Prostate gland (tissue), 2 donors: ENCODE results near the gene SAMD4A. TPM values are rescaled to one million over a fixed set of nuclear protein-coding genes. Genes with fewer than 3 reads are reported as not detected.

Source experiments
- DNase-seq: peaks from one replicate; pipeline ENCODE4 v3.0.0-alpha.2; 2019; ENCODE audit warnings: low spot score
- H3K27ac ChIP-seq, 2 donors: fragments of 200-600 bp; sonication (generic); 2 replicates each; pipeline ENCODE4 v1.5.1; 2017 to 2019
- H3K27me3 ChIP-seq: fragments of 200-600 bp; sonication (generic); replicated peaks from 2 replicates; pipeline ENCODE4 v1.5.1; 2019; ENCODE audit not compliant: insufficient read depth
- H3K36me3 ChIP-seq, 2 donors: fragments of 200-600 bp; sonication (generic); 1 replicate in 1 of 2; 2 replicates in 1 of 2; pipeline versions ENCODE4 v1.5.1 to v1.8.1; 2017 to 2019
- H3K4me1 ChIP-seq: fragments of 200-600 bp; sonication (generic); replicated peaks from 2 replicates; pipeline ENCODE4 v1.5.1; 2019
- H3K4me3 ChIP-seq, 2 donors: fragments of 200-600 bp; sonication (generic); 2 replicates each; pipeline ENCODE4 v1.5.1; 2017 to 2019
- H3K9me3 ChIP-seq: fragments of 200-600 bp; sonication (generic); 2 replicates; pipeline ENCODE4 v1.5.1; 2017
- POLR2A ChIP-seq: fragments of 450-650 bp; IDR thresholded peaks from one replicate; pipeline ENCODE4 v1.6.1; 2016; ENCODE audit warnings: antibody characterized with exemption, mild to moderate bottlenecking
- POLR2AphosphoS5 ChIP-seq: sonication (generic); formaldehyde crosslinking; IDR thresholded peaks from one replicate; pipeline ENCODE4 v1.6.1; 2017; ENCODE audit warnings: antibody characterized with exemption
- WGBS: methylation state at CpG from one replicate; pipeline ENCODE4 v1.1.5; 2018; 5-methylcytosine and 5-hydroxymethylcytosine counted together
- intact Hi-C: fragments of 100-400 bp; cut with DNase I; formaldehyde crosslinking; loops from one replicate; pipeline ENCODE4 v1.14.2; 2022
- total RNA-seq, 2 donors: library from RNA; depleted of rRNA; stranded (reverse); fragments of >200 nt; gene quantifications; one replicate each; pipeline ENCODE4 v1.1.0, GENCODE V29; 2016
- TF ChIP-seq, protein P1 (sequence below), 4 experiments: fragments of 200-600 bp in 2 of 4; fragments of 450-650 bp in 2 of 4; sonication (generic) in 2 of 4; IDR thresholded peaks; 1 replicate in 3 of 4; 2 replicates in 1 of 4; pipeline ENCODE4 v1.5.1; 2016 to 2019; ENCODE audit warnings: antibody characterized with exemption in 4 of 4, mild to moderate bottlenecking in 2 of 4, moderate library complexity in 2 of 4

Gene SAMD4A
- total RNA-seq, 2 donors from 2014 or later = 18.1 to 38.5 TPM

DNA sequence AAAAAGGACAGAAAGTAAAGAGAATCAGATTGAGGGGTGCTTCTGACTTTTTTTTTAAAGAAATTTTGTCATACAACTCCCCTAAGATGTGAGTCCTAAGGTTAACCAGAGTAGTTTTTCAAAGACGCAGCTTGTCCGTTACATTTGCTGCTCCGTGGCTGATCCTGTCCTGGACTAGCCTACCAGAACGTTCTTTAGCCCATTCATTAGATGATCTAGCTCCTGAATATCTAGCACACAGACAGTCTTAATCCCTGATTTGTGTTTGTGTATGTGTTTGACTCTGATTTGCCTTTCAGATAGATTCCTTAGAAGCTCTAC lies 60.3 kb downstream of the SAMD4A start:
- Histone ChIP-seq H3K4me1 (no peaks in the 10 kb centered on the region), H3K4me3 (no peak overlapping the region), H3K9me3 (no peaks in the 10 kb centered on the region), H3K36me3 (no peaks in the 10 kb centered on the region), H3K27ac (peak overlapping the region; percentile 9 to 11), H3K27me3 (no peaks in the 10 kb centered on the region)
- TF ChIP-seq POLR2A (no peak), POLR2AphosphoS5 (no peak)
- TF ChIP-seq, protein P1, sequence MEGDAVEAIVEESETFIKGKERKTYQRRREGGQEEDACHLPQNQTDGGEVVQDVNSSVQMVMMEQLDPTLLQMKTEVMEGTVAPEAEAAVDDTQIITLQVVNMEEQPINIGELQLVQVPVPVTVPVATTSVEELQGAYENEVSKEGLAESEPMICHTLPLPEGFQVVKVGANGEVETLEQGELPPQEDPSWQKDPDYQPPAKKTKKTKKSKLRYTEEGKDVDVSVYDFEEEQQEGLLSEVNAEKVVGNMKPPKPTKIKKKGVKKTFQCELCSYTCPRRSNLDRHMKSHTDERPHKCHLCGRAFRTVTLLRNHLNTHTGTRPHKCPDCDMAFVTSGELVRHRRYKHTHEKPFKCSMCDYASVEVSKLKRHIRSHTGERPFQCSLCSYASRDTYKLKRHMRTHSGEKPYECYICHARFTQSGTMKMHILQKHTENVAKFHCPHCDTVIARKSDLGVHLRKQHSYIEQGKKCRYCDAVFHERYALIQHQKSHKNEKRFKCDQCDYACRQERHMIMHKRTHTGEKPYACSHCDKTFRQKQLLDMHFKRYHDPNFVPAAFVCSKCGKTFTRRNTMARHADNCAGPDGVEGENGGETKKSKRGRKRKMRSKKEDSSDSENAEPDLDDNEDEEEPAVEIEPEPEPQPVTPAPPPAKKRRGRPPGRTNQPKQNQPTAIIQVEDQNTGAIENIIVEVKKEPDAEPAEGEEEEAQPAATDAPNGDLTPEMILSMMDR (IDR thresholded peaks at IDR 0.05) = no peak
- 73% methylated on average over 4 of the region's 4 CpGs for WGBS
- no peak for DNase-seq
- intact Hi-C loops = no loop called here

DNA sequence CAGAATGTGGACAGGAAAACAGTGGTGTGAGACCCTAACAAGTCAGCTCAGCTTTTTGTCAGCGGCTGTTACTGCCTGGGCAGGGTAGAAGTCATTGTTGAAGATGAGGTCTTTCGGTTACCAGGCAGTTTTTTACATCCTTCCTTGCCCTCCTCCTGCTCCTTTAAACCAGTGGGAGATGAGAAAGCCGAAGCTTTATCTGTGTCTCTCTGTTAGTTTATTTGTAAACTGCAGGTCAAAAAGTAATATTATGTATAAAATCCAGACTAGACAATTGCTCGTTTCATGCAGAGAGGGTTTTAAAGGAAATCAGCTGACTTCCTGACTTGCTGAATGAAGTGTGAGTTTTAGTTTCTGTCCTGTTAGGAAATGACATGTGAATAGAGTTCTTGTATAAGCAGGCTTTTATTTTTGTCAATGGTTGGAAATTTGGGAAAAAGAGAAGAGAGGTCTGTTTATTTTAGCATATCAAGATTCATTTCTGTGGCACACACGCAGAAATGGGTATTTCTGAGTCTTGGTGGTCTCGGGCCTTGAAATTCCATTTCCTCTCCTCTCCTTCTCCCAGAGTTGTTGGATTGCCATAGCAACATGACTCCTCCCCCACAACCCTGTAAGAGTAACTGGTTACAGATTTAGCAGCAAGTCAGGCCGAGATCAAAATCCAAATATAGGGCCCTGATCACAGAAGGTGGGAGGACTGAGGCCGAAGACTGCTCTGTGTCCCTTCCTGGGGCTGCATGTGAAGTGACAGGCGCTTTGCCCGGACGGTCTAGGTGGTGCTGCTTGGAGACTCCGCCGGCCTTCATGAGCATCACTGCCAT lies 60.8 kb downstream of the SAMD4A start:
- peak overlapping the region; percentile 9 to 11 for H3K27ac ChIP-seq
- no peaks in the 10 kb centered on the region for H3K4me1 ChIP-seq
- DNase-seq = no peak
- no peak overlapping the region for H3K4me3 ChIP-seq
- H3K36me3 ChIP-seq = no peaks in the 10 kb centered on the region
- TF ChIP-seq POLR2AphosphoS5 = no peak
- no peaks in the 10 kb centered on the region for H3K27me3 ChIP-seq
- 48% methylated on average over 13 of the region's 13 CpGs for WGBS
- intact Hi-C loops = no loop called here
- no peaks in the 10 kb centered on the region for H3K9me3 ChIP-seq

DNA sequence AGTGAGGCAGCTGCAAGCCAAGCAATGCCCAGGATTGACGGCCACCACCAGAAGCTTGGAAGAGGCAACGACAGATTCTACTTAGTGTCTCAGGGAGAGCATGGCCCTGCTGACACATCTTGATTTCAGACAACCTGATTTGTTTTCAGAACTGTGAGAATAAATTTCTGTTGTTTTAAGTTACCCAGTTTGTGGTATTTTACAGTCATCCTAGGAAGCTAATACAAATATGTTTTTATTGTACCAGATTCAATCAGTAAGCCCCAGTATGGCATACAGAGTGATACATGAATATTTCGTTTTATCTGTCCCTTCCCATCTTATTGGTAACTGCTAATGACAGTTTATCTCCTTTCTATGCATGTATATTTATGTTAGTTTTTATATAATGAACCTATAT lies 62.3 kb downstream of the SAMD4A start:
- Histone ChIP-seq H3K27me3 (no peaks in the 10 kb centered on the region), H3K9me3 (no peaks in the 10 kb centered on the region), H3K4me1 (no peaks in the 10 kb centered on the region), H3K27ac (no peak overlapping the region), H3K4me3 (no peak overlapping the region), H3K36me3 (no peaks in the 10 kb centered on the region)
- WGBS = 87% methylated on average over 3 of the region's 3 CpGs
- DNase-seq = no peak
- no peak for TF ChIP-seq POLR2A
- TF ChIP-seq POLR2AphosphoS5 = no peak
- TF ChIP-seq, protein P1 (IDR thresholded peaks at IDR 0.05) = no peak
- intact Hi-C loops = no loop called here

DNA sequence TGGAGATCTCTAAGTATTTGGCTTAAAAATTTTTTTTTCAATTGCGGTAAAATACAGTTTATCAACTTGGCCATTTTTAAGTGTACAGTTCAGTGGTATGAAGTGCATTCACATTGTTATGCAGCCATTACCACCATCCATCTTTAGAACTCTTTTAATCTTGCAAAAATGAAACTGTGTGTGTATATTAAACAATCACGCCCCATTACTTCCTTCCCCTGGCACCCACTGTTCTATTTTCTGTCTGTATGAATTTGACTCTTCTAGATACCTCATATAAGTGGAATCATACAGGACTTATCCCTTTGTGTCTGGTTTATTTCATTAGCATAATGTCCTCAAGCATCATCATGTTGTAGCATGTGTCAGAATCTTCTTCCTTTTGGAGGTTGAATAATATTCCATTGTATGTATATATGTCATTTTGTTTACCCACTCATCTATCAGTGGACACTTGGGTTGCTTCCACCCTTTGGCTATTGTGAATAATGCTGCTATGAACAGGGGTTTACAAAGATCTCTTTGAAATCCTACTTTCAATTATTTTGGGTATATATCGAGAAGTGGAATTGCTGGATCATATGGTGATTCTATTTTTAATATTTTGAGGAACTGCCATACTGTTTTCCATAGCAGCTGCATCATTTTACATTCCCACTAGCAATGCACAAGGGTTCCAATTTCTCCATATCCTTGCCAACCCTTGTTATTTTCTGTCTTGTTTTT lies 62.9 kb downstream of the SAMD4A start:
- Histone ChIP-seq H3K4me1 (no peaks in the 10 kb centered on the region), H3K36me3 (no peaks in the 10 kb centered on the region), H3K27me3 (no peaks in the 10 kb centered on the region), H3K9me3 (no peaks in the 10 kb centered on the region), H3K27ac (no peak overlapping the region), H3K4me3 (no peak overlapping the region)
- TF ChIP-seq POLR2AphosphoS5 = no peak
- TF ChIP-seq, protein P1 (IDR thresholded peaks at IDR 0.05) = no peak
- no peak for TF ChIP-seq POLR2A
- 69% methylated on average over 3 of the region's 3 CpGs for WGBS
- no peak for DNase-seq
- intact Hi-C loops = no loop called here

DNA sequence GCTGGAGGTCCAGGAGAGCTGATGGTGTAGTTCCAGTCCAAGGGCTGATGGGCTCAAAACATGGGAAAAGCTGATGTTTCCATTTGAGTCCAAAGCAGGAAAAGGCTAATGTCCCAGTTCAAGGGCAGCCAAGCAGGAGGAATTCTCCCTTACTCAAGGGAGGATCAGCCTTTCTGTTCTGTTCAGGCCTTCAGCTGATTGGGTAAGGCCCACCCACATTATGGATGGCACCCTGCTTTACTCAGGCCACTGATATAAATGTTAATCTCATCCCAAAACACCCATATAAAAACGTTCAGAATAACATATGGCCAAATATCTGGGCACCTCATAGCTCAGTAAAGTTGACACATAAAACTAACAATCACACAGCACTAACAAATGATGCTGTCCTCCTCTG lies 64.1 kb downstream of the SAMD4A start:
- Histone ChIP-seq H3K4me1 (no peaks in the 10 kb centered on the region), H3K27me3 (no peaks in the 10 kb centered on the region), H3K36me3 (no peaks in the 10 kb centered on the region), H3K4me3 (no peak overlapping the region), H3K27ac (no peak overlapping the region), H3K9me3 (no peaks in the 10 kb centered on the region)
- 36% methylated on average over 1 of the region's 1 CpG for whole genome bisulfite sequencing
- intact Hi-C loops = no loop called here
- DNase-seq = no peak
- TF ChIP-seq POLR2AphosphoS5 = no peak
- TF ChIP-seq POLR2A = no peak
